ENCODE measurements around the gene FIS1.

DNA sequence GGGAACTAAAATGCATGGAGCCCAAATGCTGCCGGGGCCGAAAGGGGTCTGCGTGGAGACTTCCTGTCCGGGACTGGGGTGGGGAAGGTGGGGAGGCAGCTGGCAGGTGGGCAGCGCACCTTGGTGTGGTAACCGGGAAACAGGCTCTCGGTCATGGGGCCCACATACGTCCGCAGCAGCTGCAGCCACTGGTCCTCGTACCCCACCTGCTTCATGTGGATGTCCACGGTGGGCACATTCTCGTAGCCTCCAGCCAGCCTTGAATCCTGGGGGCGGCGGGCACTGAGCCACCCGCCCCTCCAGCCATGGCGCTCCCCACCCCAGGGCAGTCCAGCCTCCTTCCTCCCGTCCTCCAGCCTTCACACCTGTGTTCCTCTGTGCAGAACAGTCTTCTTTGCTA is 37.4 kb downstream of the FIS1 start:
- no peak for TF ChIP-seq POLR2AphosphoS5 (IDR thresholded peaks at IDR 0.05)
- TF ChIP-seq, protein P1, sequence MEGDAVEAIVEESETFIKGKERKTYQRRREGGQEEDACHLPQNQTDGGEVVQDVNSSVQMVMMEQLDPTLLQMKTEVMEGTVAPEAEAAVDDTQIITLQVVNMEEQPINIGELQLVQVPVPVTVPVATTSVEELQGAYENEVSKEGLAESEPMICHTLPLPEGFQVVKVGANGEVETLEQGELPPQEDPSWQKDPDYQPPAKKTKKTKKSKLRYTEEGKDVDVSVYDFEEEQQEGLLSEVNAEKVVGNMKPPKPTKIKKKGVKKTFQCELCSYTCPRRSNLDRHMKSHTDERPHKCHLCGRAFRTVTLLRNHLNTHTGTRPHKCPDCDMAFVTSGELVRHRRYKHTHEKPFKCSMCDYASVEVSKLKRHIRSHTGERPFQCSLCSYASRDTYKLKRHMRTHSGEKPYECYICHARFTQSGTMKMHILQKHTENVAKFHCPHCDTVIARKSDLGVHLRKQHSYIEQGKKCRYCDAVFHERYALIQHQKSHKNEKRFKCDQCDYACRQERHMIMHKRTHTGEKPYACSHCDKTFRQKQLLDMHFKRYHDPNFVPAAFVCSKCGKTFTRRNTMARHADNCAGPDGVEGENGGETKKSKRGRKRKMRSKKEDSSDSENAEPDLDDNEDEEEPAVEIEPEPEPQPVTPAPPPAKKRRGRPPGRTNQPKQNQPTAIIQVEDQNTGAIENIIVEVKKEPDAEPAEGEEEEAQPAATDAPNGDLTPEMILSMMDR (IDR thresholded peaks at IDR 0.05) = no peak
- no peak for TF ChIP-seq POLR2A (IDR thresholded peaks at IDR 0.05)
- no peak for TF ChIP-seq EP300 (IDR thresholded peaks at IDR 0.05)
